ENCODE measurements around the gene TRDN.
"Not testable (repeated sequence)": the region's sequence is repeated elsewhere in the genome, so short reads cannot be mapped to it uniquely, and the experiment has no call there.

Gene TRDN

DNA sequence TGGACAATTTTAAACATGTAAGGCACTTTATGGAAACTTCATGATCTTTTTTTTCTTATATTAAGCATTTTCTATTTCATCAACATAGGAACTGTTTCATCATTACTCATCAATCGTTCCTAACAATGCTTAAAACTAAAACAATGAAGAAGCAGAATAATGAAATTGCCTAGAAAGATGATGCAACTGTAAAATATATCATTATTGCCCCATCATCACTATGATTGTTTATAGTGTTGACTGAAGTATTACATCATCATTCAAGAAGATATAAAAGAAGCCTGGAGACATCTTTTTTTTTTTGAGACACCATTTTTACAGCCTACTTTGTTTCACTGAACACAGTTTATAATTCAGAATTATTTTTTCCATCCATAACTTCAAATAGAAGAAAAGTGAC lies 147.2 kb downstream of the TRDN start:
- TF ChIP-seq, protein P1, sequence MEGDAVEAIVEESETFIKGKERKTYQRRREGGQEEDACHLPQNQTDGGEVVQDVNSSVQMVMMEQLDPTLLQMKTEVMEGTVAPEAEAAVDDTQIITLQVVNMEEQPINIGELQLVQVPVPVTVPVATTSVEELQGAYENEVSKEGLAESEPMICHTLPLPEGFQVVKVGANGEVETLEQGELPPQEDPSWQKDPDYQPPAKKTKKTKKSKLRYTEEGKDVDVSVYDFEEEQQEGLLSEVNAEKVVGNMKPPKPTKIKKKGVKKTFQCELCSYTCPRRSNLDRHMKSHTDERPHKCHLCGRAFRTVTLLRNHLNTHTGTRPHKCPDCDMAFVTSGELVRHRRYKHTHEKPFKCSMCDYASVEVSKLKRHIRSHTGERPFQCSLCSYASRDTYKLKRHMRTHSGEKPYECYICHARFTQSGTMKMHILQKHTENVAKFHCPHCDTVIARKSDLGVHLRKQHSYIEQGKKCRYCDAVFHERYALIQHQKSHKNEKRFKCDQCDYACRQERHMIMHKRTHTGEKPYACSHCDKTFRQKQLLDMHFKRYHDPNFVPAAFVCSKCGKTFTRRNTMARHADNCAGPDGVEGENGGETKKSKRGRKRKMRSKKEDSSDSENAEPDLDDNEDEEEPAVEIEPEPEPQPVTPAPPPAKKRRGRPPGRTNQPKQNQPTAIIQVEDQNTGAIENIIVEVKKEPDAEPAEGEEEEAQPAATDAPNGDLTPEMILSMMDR (conservative IDR thresholded peaks at IDR 0.05; ENCODE audit: low read length), result no peak
- no peak overlapping the region for H3K4me3 ChIP-seq (ENCODE audit: low read length)
- no peak for DNase-seq (ENCODE audit: low read depth)

DNA sequence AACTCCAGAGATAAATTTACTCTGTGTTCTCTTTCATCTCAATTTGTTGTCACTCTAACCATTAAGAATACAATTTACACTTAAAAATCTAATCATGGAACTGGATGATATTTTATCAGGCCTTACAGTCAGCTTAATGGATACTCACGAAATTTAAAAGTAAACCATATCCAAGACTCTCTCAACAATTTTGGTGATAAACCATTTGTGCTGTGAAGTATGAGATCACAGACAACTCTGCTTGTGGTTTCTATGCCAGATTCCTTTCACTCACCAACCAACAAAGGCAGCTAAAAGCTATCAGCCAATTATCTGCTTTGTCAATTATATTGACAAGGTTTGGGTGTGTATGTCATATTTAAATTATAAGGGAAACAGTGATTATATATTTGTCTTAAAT lies 155.8 kb downstream of the TRDN start:
- H3K4me3 ChIP-seq (ENCODE audit: low read length), result no peak overlapping the region
- DNase-seq (ENCODE audit: low read depth), result no peak
- TF ChIP-seq, protein P1 (conservative IDR thresholded peaks at IDR 0.05; ENCODE audit: low read length), result no peak

DNA sequence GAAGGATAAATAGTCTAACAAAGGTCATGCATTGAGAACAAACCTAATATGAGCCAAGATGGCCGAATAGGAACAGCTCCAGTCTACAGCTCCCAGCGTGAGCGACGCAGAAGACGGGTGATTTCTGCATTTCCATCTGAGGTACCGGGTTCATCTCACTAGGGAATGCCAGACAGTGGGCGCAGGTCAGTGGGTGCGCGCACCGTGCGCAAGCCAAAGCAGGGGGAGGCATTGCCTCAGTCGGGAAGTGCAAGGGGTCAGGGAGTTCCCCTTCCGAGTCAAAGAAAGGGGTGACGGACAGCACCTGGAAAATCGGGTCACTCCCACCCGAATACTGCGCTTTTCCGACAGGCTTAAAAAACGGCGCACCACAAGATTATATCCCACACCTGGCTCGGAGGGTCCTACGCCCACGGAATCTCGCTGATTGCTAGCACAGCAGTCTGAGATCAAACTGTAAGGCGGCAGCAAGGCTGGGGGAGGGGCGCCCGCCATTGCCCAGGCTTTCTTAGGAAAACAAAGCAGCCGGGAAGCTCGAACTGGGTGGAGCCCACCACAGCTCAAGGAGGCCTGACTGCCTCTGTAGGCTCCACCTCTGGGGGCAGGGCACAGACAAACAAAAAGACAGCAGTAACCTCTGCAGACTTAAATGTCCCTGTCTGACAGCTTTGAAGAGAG lies 164.6 kb downstream of the TRDN start:
- not testable (repeated sequence) for H3K4me3 ChIP-seq (ENCODE audit: low read length); DNase-seq (ENCODE audit: low read depth)

DNA sequence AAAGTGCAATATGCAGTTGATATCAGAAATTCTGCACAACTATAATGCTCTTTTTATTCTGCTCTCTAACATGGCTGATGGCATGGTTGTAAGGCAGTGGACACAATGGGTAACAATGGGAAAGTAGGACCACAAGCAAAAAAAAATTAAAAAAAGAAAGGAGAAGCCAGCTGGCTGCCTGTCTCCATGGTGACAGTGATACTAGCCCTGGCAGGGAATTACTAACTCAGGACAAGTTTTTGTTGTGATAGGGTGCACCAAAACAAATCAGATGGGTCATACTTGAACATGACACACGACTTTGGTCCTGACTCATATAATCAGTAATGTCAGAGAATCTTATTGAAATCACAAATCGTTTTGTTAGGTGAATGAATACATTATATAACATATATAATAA lies 169.4 kb downstream of the TRDN start:
- no peak for DNase-seq (ENCODE audit: low read depth)
- H3K4me3 ChIP-seq (ENCODE audit: low read length), result no peak overlapping the region
- TF ChIP-seq, protein P1 (conservative IDR thresholded peaks at IDR 0.05; ENCODE audit: low read length), result no peak

DNA sequence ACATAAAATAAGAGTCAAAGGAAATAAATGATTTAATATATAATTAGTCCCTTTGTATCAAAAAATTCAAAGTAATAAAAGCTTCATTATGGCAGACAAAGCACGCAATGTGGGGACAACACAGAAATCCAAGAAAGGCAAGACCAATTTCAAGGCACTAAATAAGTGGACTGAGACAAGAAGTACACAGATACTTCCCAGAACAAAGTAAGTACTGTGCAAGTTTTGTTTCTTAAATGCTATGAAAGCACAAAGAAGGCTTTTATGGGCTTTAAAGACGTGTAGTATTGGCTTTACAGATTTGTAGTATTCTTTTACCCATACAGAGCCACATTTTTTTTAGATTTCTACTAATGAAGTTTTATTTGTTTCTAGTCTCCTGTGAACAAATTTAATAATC lies 174.6 kb downstream of the TRDN start:
- DNase-seq (ENCODE audit: low read depth), result no peak
- no peak overlapping the region for H3K4me3 ChIP-seq (ENCODE audit: low read length)
- TF ChIP-seq, protein P1 (conservative IDR thresholded peaks at IDR 0.05; ENCODE audit: low read length), result no peak

DNA sequence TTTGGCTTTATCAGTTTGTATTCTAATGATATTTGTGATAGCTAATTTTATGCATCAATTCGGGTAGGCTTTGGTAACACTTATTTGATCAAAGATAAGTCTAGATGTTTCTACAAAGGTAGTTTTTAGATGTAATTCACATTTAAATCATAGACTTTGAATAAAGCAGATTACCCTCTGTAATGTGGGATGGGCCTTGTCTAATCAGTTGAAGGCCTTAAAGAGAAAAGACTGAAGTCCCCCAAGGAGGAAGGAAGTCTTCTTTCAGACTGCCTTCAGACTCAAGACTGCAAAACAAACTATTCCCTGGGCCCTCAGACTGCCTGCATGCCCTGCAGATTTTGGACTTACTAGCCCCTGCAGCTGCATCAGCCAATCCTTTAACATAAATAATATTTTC lies 178.5 kb downstream of the TRDN start:
- TF ChIP-seq, protein P1 (conservative IDR thresholded peaks at IDR 0.05; ENCODE audit: low read length), result no peak
- H3K4me3 ChIP-seq (ENCODE audit: low read length), result no peak overlapping the region
- DNase-seq (ENCODE audit: low read depth), result no peak

DNA sequence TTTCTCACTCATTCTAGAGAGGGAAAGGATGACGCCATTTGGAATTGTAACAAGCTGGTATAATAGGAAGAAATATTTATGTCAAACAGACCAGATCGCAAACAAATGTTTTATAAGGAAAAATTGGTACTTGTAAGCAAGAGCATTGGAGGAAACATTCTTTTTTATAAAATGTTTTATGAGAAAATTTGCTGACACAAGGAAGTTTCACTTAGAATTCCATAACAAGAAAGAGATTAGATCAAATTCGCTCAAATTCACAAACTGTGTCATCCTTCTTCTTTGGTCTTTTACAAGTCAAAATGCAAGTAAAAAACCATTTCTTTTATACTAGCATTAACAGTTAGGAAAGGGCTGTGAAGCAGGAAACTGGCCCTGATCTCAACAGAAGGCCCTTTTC lies 179.9 kb downstream of the TRDN start:
- TF ChIP-seq, protein P1 (conservative IDR thresholded peaks at IDR 0.05; ENCODE audit: low read length), result no peak
- no peak for DNase-seq (ENCODE audit: low read depth)
- no peak overlapping the region for H3K4me3 ChIP-seq (ENCODE audit: low read length)

DNA sequence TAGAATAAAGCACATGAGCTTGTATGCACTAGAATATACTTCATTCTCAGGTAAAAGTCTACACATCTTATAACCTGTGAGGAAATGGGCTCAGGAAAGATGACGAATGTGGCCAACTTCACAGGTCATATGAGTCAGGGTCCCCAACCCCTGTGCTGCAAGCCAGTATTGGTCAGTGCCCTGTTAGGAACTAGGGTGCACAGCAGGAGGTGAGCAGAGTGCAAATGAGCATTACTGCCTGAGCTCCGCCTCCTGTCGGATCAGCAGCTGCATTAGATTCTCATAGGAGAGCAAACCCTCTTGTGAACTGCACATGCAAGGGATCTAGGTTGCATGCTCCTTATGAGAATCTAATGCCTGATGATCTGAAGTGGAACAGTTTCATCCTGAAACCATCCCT lies 182.3 kb downstream of the TRDN start:
- TF ChIP-seq, protein P1 (conservative IDR thresholded peaks at IDR 0.05; ENCODE audit: low read length), result no peak
- no peak overlapping the region for H3K4me3 ChIP-seq (ENCODE audit: low read length)
- no peak for DNase-seq (ENCODE audit: low read depth)

DNA sequence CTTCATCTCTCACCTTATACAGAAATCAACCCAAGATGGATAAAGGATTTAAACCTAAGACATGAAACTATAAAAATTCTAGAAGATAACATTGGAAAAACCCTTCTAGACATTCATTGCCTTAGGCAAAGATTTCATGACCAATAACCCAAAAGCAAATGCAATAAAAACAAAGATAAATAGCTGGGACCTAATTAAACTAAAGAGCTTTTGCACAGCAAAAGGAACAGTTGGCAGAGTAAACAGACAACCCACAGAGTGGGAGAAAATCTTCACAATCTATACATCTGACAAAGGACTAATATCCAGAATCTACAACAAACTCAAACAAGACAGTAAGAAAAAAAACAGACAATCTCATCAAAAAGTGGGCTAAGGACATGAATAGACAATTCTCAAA lies 183.7 kb downstream of the TRDN start:
- H3K4me3 ChIP-seq (ENCODE audit: low read length); DNase-seq (ENCODE audit: low read depth): not testable (repeated sequence)

All from AG10803 (cell line).